ENCODE data around the gene PIK3R2.
"Not testable (repeated sequence)": the region's sequence is repeated elsewhere in the genome, so short reads cannot be mapped to it uniquely, and the experiment has no call there.

Gene PIK3R2

GRCh38 chr19:18152817-18153555 is at the start of gene PIK3R2:
Gene PIK3R2, plus strand, starts transcription at chr19:18153163. Its CDS starts 2,717 bp downstream, at chr19:18155880.
- DNase-seq (ENCODE audit: low read depth) = peak; percentile 92

DNA sequence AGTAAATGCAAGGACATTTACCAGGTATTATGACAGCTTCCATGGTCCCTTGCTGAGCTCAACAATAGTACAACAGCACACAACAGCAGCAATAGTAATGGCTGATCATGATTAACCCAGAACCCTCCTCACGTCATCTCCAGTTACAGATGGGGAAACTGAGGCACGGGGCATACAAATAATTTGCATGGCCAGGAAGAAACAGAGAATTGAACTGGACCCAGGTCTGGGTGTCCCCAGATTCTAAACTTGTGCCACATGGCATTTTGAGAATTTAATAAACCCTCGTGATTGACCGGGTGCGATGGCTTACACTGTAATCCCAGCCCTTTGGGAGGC is 48.2 kb upstream of the PIK3R2 start:
- no peak for DNase-seq (ENCODE audit: low read depth)

GRCh38 chr19:18105259-18105658 is 47.7 kb upstream of the PIK3R2 start:
- DNase-seq (ENCODE audit: low read depth) = not testable (repeated sequence)

DNA sequence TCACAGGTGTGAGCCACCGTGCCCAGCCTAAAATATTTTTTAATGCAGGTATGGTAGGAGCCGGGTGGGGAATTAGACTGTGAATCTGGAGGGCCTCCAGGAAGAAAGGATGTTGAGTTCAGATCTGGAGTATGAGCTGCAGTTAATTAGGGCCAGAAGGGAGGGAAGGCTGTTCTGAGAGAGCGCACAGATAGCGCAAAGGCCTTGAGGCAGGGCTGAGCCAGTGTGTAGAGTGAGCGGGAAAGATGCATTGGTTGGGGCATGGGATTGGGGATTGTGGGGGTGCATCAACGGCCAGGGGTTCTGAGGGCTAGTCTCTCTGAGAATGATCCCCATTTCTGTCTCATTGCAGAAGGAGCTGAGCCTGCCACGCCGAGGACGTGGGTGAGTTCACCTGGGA is 45.7 kb upstream of the PIK3R2 start:
- DNase-seq (ENCODE audit: low read depth) = no peak

GRCh38 chr19:18108897-18109296 is 44.1 kb upstream of the PIK3R2 start:
- DNase-seq (ENCODE audit: low read depth) = no peak

GRCh38 chr19:18109341-18109732 is 43.6 kb upstream of the PIK3R2 start:
- DNase-seq (ENCODE audit: low read depth) = no peak

GRCh38 chr19:18109733-18110608 is 43.0 kb upstream of the PIK3R2 start:
- DNase-seq (ENCODE audit: low read depth) = no peak

GRCh38 chr19:18110609-18111232 is 42.2 kb upstream of the PIK3R2 start:
- no peak for DNase-seq (ENCODE audit: low read depth)

DNA sequence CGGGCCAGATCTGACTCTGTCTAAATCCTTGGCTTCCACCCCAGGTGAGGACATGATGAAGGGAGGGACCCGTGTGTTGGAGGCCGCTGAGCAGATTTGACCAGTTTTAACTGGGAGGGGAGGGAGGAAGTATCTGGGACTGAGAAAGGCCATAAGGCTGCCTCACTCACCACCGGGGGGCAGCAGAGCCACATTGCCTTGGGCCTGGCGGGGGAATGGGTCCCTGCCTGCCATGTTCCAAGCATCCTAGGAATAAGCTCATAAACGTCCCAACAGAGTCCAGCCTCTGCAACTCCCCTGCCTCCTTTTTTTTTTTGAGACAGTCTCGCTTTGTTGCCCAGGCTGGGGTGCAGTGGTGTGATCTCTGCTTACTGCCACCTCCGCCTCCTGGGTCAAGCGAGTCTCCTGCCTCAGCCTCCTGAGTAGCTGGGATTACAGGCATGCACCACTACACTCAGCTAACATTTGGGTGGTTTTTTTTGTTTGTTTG is 39.9 kb upstream of the PIK3R2 start:
- DNase-seq (ENCODE audit: low read depth) = no peak

- no peak for DNase-seq (ENCODE audit: low read depth)
These were observed 39.1 kb upstream of the PIK3R2 start for GRCh38 chr19:18113827-18114226.

GRCh38 chr19:18114483-18114882 is 38.5 kb upstream of the PIK3R2 start:
- no peak for DNase-seq (ENCODE audit: low read depth)

- no peak for DNase-seq (ENCODE audit: low read depth)
These were observed 35.6 kb upstream of the PIK3R2 start for GRCh38 chr19:18117364-18117691.

DNA sequence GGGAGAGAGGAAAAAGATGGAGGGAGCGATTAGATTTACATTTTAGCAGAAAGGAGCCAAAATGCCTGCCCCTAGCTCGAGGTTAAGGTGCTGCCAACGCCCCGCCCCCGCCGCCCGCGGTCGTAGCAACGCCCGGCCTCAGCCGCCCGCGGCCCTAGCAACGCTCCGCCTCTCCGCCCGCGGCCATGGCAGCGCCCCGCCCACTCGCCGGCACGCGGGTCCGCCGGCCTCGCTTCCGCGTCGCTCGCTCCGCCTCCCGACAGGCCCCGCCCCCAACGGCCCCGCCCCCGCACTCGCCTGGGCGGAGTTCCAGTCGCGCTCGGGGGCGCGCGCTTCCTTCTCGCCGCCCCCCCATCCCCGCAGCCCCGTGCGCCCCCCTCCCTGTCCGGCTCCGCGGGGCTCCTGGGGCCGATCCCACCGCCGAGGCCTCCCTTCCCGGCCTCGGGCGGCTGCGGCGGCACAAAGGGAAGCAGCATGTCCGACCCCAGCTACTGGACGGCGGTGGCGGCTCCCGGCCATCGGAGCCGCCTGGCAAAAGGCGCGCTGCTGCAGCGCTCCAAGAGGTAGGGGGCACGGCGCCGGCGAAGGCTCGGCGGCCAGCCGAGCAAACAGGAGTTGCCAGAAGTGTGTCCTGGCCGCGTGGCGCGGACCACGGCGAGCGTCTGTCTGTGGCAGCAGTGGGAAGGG is 35.1 kb upstream of the PIK3R2 start:
- DNase-seq (ENCODE audit: low read depth) = no peak

- no peak for DNase-seq (ENCODE audit: low read depth)
These were observed 34.4 kb upstream of the PIK3R2 start for GRCh38 chr19:18118420-18119012.

DNA sequence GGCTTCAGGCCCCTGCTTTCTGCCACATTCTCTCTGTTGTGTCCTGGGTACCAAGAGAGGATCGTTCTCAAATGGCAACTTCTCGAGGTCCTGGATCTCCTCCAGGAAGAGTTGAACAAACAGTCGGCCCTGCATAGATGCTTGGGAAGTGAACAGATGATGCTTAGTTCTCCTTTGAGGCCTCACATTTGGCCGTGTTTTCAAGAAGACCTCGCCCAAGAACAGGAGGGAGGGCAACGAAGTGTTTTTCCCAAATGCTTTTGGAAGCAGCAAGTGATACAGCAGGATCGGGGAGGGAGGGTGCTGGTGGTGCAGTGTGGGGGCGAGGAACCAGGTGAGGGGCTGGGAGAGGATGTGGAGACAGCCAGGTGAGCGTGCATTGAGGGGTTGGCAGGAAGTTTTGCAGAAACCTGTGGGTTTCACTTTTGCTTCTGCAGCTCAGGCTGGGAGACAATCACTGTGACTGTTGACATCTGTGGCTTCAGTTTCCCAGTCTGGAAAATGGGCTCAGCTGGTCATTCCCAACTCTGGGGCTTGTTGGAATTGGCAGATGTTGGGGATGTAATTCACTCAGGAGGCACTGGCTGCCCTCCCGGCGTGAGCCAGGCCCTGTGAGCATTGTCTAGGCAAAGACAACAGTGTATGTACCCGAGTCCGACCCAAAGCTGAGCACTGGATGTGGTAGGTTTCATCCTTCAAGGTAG is 33.8 kb upstream of the PIK3R2 start:
- no peak for DNase-seq (ENCODE audit: low read depth)

DNA sequence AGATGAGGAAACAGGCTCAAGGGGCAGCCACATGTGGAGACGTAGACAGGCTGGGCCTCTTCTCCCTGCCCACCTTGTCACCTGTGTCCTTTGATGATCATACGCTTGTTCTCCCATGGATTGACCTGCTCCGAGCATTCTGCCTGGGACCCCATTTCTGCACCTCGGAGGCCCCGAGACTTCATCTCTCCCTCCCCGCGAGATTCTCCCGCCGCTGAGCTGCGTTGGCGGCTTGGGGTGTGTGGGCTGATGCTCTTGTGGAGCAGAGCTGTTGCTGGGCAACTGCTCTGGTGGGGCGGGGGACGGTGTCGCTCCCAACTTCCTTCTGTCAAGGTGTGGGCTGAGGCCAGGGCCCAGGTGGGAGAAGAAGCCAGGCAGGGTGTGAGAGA is 33.3 kb upstream of the PIK3R2 start:
- DNase-seq (ENCODE audit: low read depth) = no peak

DNA sequence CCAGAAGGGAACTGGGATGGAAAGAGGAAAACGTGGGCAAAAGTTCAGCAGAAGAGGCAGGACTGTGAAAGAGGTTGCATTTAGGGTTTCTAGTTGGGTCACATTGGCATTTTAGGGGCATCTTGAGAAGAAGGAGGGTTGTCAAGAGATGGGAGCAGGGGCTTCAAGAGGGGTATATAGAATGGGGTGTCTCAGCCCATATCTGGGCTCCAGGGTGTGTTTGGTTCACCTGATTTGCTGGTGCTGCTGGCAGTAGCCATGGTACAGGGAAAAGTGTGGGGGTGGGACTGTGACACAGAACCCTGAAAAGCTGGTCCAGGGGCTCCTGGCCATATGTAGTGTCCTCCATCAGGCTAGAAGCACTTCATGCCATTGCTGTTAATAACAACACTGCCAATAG is 32.8 kb upstream of the PIK3R2 start:
- no peak for DNase-seq (ENCODE audit: low read depth)

DNA sequence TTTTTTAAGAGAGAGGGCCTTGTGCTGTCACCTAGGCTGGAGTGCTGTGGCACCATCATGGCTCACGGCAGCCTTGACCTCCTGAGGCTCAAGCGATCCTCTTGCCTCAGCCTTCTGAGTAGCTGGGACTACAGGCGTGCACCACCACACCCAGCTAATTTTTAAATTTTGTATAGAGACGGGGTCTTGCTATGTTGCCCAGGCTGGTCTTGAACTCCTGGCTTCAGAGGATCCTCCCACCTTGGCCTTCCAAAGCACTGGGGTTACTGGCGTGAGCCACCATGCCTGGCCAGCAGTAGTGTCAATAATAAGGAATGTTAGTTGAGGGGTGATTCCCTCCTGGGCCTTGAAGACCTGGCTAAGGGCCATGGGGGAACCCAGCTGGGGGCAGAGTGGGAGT is 31.8 kb upstream of the PIK3R2 start:
- no peak for DNase-seq (ENCODE audit: low read depth)

- no peak for DNase-seq (ENCODE audit: low read depth)
These were observed 30.5 kb upstream of the PIK3R2 start for GRCh38 chr19:18122424-18122823.

GRCh38 chr19:18122860-18123795 is 29.8 kb upstream of the PIK3R2 start:
- DNase-seq (ENCODE audit: low read depth) = no peak

All from non-pigmented ciliary epithelial cell (primary cell).